ENCODE data around the gene GPR39. TPM values are rescaled to one million over a fixed set of nuclear protein-coding genes. Genes with fewer than 3 reads are reported as not detected.

GPR39 gene
- total RNA-seq, 6 experiments from 2014 or later: 2.2 to 3.0 (median 2.5) TPM

DNA sequence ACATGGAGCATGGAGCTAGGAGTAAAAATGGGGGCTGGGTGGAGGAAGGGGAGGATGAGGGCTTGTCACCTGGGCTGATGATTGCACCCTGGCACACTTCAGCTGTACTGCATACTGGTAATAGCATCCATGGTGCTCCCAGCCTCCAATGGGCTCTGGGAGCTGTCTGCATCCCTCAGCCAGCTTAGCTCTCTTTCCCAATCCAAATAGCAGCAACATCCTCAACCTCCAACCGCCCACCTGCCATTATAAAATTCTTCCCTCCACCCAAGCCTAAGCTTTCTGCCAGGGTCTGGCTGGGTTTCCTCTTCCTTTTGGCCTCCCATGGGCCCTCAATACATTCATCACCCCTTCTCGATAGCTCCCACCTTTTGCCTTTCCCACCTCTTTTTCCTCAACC is 143.3 kb downstream of the GPR39 start:
- peaks cover 19% of the 10 kb centered on the region for H3K4me1 Mint-ChIP-seq (ENCODE audit: low read depth)
- H3K27me3 Mint-ChIP-seq (ENCODE audit: insufficient read depth): peaks cover 12% of the 10 kb centered on the region
- TF ChIP-seq, protein P1, sequence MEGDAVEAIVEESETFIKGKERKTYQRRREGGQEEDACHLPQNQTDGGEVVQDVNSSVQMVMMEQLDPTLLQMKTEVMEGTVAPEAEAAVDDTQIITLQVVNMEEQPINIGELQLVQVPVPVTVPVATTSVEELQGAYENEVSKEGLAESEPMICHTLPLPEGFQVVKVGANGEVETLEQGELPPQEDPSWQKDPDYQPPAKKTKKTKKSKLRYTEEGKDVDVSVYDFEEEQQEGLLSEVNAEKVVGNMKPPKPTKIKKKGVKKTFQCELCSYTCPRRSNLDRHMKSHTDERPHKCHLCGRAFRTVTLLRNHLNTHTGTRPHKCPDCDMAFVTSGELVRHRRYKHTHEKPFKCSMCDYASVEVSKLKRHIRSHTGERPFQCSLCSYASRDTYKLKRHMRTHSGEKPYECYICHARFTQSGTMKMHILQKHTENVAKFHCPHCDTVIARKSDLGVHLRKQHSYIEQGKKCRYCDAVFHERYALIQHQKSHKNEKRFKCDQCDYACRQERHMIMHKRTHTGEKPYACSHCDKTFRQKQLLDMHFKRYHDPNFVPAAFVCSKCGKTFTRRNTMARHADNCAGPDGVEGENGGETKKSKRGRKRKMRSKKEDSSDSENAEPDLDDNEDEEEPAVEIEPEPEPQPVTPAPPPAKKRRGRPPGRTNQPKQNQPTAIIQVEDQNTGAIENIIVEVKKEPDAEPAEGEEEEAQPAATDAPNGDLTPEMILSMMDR (IDR thresholded peaks at IDR 0.05): no peak
- no peak for DNase-seq
- H3K27ac Mint-ChIP-seq: no peak overlapping the region
- H3K4me3 Mint-ChIP-seq: no peak overlapping the region
- H3K9me3 Mint-ChIP-seq: no peaks in the 10 kb centered on the region
- H3K36me3 Mint-ChIP-seq (ENCODE audit: low read depth): no peaks in the 10 kb centered on the region

DNA sequence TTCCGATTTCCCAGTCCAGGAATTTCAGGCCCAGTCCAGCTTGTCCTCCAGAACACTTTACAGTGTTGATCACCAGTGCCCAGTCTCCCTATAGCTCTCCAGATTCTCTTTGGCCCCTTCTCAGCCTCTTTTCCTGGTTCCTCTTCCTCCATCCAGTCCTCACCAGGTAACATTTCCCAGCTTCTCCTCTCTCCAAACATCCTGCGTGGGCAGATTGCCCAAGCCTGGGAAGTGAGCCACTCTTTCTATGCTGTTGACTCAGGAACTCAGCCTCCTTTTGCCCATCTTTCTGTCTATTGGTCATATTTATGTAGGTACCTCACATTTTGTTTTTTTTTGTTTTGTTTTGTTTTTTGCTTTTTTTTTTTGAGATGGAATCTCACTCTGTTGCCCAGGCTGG is 144.0 kb downstream of the GPR39 start:
- H3K27me3 Mint-ChIP-seq (ENCODE audit: insufficient read depth): peaks cover 12% of the 10 kb centered on the region
- no peak overlapping the region for H3K27ac Mint-ChIP-seq
- H3K4me3 Mint-ChIP-seq: no peak overlapping the region
- no peaks in the 10 kb centered on the region for H3K36me3 Mint-ChIP-seq (ENCODE audit: low read depth)
- TF ChIP-seq, protein P1 (IDR thresholded peaks at IDR 0.05): no peak
- H3K4me1 Mint-ChIP-seq (ENCODE audit: low read depth): peaks cover 19% of the 10 kb centered on the region
- H3K9me3 Mint-ChIP-seq: no peaks in the 10 kb centered on the region
- DNase-seq: no peak

DNA sequence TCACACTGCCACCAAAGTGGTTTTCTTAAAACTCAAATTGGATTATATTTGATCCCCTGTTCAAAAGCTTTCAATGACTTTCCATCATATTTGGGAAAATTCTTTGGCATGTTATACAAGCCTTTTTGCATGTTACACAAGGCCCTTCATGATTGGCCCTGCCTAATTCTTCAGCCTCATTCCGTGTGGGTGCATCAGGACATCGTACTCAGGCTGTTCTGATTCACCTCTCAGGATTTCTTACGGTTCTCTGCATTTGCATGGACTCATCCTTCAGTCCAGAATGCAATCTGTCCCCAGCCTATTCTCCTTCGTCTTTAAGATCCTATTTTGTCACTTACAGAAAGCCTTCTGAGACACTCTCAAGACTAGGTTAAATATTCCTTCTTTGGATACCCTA is 145.6 kb downstream of the GPR39 start:
- Mint-ChIP-seq H3K36me3 (ENCODE audit: low read depth) (no peaks in the 10 kb centered on the region), H3K27me3 (ENCODE audit: insufficient read depth) (peaks cover 14% of the 10 kb centered on the region), H3K4me3 (no peak overlapping the region), H3K4me1 (ENCODE audit: low read depth) (peaks cover 19% of the 10 kb centered on the region), H3K27ac (no peak overlapping the region), H3K9me3 (no peaks in the 10 kb centered on the region)
- TF ChIP-seq, protein P1 (IDR thresholded peaks at IDR 0.05): no peak
- peak; percentile 53 for DNase-seq

DNA sequence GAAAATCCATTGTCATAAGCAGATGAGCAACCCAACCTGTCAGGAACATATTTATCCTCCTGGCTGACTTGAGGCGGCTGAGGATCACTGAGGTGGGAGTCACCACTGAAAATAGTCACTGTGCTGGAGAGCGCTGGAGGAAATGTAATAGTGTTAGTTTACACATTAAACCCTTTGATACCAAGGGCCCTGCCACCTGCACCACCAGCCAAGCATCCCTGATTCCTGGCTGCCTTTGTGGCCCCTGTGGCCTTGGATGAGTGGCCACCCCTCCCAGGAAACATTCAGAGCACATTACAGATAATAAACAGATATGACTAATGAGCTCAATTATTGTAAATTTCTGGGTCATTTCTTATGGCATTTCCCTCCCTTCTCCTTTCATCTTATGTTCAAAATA is 147.5 kb downstream of the GPR39 start:
- Mint-ChIP-seq H3K4me1 (ENCODE audit: low read depth) (peaks cover 19% of the 10 kb centered on the region), H3K36me3 (ENCODE audit: low read depth) (no peaks in the 10 kb centered on the region), H3K27me3 (ENCODE audit: insufficient read depth) (peaks cover 8% of the 10 kb centered on the region), H3K27ac (no peak overlapping the region), H3K4me3 (no peak overlapping the region), H3K9me3 (no peaks in the 10 kb centered on the region)
- TF ChIP-seq, protein P1 (IDR thresholded peaks at IDR 0.05): no peak
- no peak for DNase-seq

DNA sequence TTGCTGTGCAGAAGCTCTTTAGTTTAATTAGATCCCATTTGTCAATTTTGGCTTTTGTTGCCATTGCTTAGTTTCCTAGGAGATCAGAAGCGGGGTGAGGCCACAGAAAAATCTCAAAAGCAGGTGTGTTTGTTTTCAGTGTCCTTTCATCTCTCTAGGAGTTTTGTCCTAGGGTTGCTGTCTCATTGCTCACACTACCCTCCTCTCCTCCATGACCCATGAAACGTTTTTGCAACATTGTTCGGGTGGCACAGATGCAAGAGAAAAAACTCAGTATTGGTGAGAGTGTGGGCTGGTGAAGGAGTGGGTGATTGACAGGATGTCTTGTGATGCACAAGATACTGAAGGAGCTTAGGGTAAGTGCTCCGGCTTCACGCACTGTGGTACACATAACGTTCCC is 149.8 kb downstream of the GPR39 start:
- H3K9me3 Mint-ChIP-seq: no peaks in the 10 kb centered on the region; the same call in 1 of the 2 replicates
- TF ChIP-seq, protein P1 (IDR thresholded peaks at IDR 0.05): no peak
- DNase-seq: no peak
- no peaks in the 10 kb centered on the region for H3K36me3 Mint-ChIP-seq (ENCODE audit: low read depth)
- H3K4me3 Mint-ChIP-seq: no peak overlapping the region
- H3K27me3 Mint-ChIP-seq (ENCODE audit: insufficient read depth): peaks cover 7% of the 10 kb centered on the region
- no peak overlapping the region for H3K27ac Mint-ChIP-seq
- peaks cover 16% of the 10 kb centered on the region for H3K4me1 Mint-ChIP-seq (ENCODE audit: low read depth)

DNA sequence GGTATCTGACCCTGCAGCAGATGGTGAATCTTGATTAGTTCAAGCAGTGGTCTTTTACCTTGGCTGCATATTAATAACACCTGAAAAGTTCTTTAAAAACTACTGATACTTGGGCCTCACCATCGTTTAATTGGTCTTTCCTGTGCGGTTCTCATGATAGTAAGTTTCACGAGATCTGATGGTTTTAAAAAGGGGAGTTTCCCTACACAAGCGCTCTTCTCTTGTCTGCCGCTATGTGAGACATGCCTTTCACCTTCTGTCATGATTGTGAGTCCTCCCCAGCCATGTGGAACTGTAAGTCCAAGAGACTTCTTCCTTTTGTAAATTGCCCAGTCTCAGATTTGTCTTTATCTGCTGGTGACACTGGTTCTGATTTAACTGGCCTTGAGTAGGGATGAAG is 151.1 kb downstream of the GPR39 start:
- Mint-ChIP-seq H3K4me1 (ENCODE audit: low read depth) (peaks cover 2% of the 10 kb centered on the region; the same call in 1 of the 2 replicates), H3K27ac (no peak overlapping the region), H3K36me3 (ENCODE audit: low read depth) (no peaks in the 10 kb centered on the region), H3K4me3 (no peak overlapping the region), H3K9me3 (no peaks in the 10 kb centered on the region; the same call in 1 of the 2 replicates), H3K27me3 (ENCODE audit: insufficient read depth) (peaks cover 8% of the 10 kb centered on the region)
- no peak for DNase-seq
- TF ChIP-seq, protein P1 (IDR thresholded peaks at IDR 0.05): no peak

Data from HFFc6 (cell line).